ENCODE measurements around the gene KCNIP1.

DNA sequence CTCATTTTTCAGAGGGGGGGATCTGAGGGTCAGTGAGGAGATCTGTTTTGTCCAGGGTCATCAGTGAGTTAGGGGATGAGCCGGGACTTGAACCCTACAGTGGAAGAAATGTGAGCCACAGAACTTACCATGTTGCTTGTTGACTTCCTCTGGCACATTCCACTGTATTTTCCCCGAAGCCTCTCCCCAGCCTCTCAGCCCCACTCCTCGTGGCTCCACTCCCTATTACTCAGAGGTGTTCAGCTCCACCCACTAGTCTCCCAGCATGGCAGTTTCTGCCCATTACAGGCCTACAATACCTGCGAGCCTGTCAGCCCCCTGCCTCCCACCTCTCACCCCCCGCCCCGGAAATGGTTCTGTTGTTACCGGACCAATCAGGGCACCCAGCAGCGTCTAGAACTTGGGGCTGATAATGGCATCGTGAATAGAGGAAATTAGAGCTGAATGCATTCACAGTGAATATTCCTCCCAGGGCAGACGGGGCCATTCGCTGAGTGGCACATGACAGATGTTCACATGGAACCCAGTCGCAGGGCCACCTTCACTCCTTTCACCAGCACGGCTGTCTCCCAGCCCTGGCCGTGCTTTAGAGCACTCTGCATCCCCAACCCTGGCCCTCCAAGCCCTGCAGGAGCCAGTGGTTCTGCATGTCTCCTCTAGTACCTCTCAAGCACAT, 81.6 kb downstream of the KCNIP1 start:
- TF ChIP-seq CTCF (IDR thresholded peaks at IDR 0.05; ENCODE audit: insufficient read depth, low read length, poor library complexity, severe bottlenecking) (no peak), EZH2phosphoT487 (conservative IDR thresholded peaks at IDR 0.05; ENCODE audit: low read length) (no peak)

Data from SU-DHL-6 (cell line).